PFSK-1 (cell line): Measurements from ENCODE around the gene SLC27A4.

Experiments
- POLR2AphosphoS5 ChIP-seq: IDR thresholded peaks from 2 replicates; pipeline ENCODE4 v1.6.1; 2012; ENCODE audit warnings: low read depth, mild to moderate bottlenecking, control low read depth, low read length, moderate library complexity
- SIN3A ChIP-seq: IDR thresholded peaks from 2 replicates; pipeline ENCODE4 v1.6.1; 2012; ENCODE audit warnings: mild to moderate bottlenecking, low read length, moderate library complexity, borderline replicate concordance; ENCODE audit not compliant: insufficient read depth
- TAF1 ChIP-seq: IDR thresholded peaks from 2 replicates; pipeline ENCODE4 v1.6.1; 2012; ENCODE audit warnings: low read length, control low read depth, borderline replicate concordance; ENCODE audit not compliant: insufficient read depth
- TF ChIP-seq, protein P1 (sequence below), 2 experiments: IDR thresholded peaks; 2 replicates each; pipeline versions ENCODE4 v1.6.1 to v1.8.0; 2011 to 2012; ENCODE audit warnings: low read depth in 2 of 2, low read length in 2 of 2, control low read depth in 1 of 2, inconsistent platforms in 1 of 2, mild to moderate bottlenecking in 1 of 2, moderate library complexity in 1 of 2; ENCODE audit not compliant: insufficient read depth in 1 of 2

DNA sequence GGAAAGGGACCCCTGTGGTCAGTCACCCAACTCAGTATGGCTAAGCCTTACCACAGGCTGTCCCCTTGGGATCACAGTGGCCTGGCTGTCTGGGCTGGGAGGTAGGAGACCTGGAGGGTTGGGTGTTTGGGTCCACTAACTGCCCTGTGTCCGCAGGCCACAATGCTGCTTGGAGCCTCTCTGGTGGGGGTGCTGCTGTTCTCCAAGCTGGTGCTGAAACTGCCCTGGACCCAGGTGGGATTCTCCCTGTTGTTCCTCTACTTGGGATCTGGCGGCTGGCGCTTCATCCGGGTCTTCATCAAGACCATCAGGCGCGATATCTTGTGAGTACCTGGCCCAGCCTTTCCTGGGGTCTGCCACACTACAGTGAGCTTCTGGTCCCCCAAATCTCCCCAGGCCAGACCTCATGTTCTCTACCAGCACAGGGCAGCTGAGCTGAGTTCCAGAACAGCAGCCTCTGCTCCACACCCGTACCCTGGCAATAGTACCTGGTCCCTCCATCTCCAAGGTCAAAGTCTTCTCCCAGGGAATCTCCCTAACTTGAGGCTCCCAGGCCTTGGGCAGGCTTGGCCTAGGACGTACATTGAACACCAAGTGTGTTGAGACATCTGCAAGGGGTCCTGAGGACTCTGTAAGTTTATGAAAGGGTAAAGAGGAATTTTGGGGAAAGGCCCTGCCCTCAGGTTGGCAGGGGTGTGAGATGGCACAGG is 2.8 kb downstream of the SLC27A4 start:
- no peak for TF ChIP-seq POLR2AphosphoS5
- TF ChIP-seq SIN3A, result no peak
- TF ChIP-seq, protein P1, sequence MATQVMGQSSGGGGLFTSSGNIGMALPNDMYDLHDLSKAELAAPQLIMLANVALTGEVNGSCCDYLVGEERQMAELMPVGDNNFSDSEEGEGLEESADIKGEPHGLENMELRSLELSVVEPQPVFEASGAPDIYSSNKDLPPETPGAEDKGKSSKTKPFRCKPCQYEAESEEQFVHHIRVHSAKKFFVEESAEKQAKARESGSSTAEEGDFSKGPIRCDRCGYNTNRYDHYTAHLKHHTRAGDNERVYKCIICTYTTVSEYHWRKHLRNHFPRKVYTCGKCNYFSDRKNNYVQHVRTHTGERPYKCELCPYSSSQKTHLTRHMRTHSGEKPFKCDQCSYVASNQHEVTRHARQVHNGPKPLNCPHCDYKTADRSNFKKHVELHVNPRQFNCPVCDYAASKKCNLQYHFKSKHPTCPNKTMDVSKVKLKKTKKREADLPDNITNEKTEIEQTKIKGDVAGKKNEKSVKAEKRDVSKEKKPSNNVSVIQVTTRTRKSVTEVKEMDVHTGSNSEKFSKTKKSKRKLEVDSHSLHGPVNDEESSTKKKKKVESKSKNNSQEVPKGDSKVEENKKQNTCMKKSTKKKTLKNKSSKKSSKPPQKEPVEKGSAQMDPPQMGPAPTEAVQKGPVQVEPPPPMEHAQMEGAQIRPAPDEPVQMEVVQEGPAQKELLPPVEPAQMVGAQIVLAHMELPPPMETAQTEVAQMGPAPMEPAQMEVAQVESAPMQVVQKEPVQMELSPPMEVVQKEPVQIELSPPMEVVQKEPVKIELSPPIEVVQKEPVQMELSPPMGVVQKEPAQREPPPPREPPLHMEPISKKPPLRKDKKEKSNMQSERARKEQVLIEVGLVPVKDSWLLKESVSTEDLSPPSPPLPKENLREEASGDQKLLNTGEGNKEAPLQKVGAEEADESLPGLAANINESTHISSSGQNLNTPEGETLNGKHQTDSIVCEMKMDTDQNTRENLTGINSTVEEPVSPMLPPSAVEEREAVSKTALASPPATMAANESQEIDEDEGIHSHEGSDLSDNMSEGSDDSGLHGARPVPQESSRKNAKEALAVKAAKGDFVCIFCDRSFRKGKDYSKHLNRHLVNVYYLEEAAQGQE (IDR thresholded peaks at IDR 0.05; ENCODE audit: insufficient read depth in 1 of 2, low read depth in 2 of 2, low read length in 2 of 2), result peak; percentile 19 to 72; a peak in 2 of 4 replicates
- no peak for TF ChIP-seq TAF1
